Measurements from ENCODE around the gene CLCN1. TPM values are rescaled to one million over a fixed set of nuclear protein-coding genes. Genes with fewer than 3 reads are reported as not detected.

CLCN1 gene
- total and polyA plus RNA-seq, 2 donors (not counting 3 experiments of a cell fraction or from before 2014, with no cell fraction given) = not detected

GRCh38 chr7:143362131-143363015 is 46.5 kb downstream of the CLCN1 start, which contains the start of gene FAM131B:
FAM131B (minus strand) TSS chr7:143362713; CDS start chr7:143362603, 110 bp downstream.
- Histone ChIP-seq H3K9me1 (replicated peaks; ENCODE audit: control insufficient read depth, extremely low read depth, insufficient read depth, low read length) (no peaks in the 10 kb centered on the region), H3K4me3 (replicated peaks in 1 of 3; ENCODE audit: insufficient read depth in 1 of 3, low read depth in 1 of 3, low read length in 3 of 3) (peak within 1 kb of the TSS; percentile 43 to 51 (median 45)), H3K9me3 (replicated peaks; ENCODE audit: control insufficient read depth, insufficient read depth, low read length) (no peaks in the 10 kb centered on the region), H3K36me3 (ENCODE audit: control insufficient read depth in 2 of 2, extremely low read depth in 1 of 2, insufficient read depth in 2 of 2, low read length in 2 of 2) (no peaks in the 10 kb centered on the region), H3K27me3 (ENCODE audit: control insufficient read depth in 2 of 2, insufficient read depth in 2 of 2, low read length in 2 of 2) (peaks cover 26 to 42% of the 10 kb centered on the region in 2 experiments), H3K27ac (ENCODE audit: insufficient read depth, low read depth, low read length) (no peak within 1 kb of the TSS), H3K9ac (replicated peaks; ENCODE audit: extremely low read depth, insufficient read depth, low read length) (no peak within 1 kb of the TSS), H2AFZ (ENCODE audit: low read depth, low read length) (peak within 1 kb of the TSS; percentile 91), H3K4me2 (ENCODE audit: insufficient read depth, low read length) (peak within 1 kb of the TSS; percentile 38), H4K20me1 (replicated peaks; ENCODE audit: control insufficient read depth, extremely low read depth, insufficient read depth, low read length) (no peaks in the 10 kb centered on the region), H3K79me2 (ENCODE audit: control insufficient read depth, insufficient read depth, low read length) (no peaks in the 10 kb centered on the region), H3K4me1 (ENCODE audit: control insufficient read depth, extremely low read depth, insufficient read depth, low read length) (no peaks in the 10 kb centered on the region)
- ChIA-PET CTCF (no interaction called here), POLR2A (no interaction called here)
- TF ChIP-seq POLR2A (IDR thresholded peaks at IDR 0.05; ENCODE audit: low read depth, low read length) = no peak
- peak; percentile 89 for TF ChIP-seq EZH2 (IDR thresholded peaks at IDR 0.05; ENCODE audit: borderline replicate concordance, low read depth, low read length, severe bottlenecking)
- DNase-seq (ENCODE audit: low read depth, low spot score) (no peak), FAIRE-seq (peak; percentile 69)
- no TSS peak for BruUV-seq (replicated peaks)
- dilution Hi-C loops (cut with MboI; ENCODE audit: extremely low pct_ligation_motif_present, low sequenced_read_pairs) = no loop called here
- intact Hi-C loops (cut with micrococcal nuclease) = loop anchor here (2.0 to 5.0 kb wide), 2 partner anchors 18 to 55 kb away; no protein-coding TSS in a partner anchor

GRCh38 chr7:143363016-143363937 is 47.4 kb downstream of the CLCN1 start:
- H3K9ac ChIP-seq (replicated peaks; ENCODE audit: extremely low read depth, insufficient read depth, low read length) = no peak overlapping the region
- FAIRE-seq = no peak
- intact Hi-C loops (cut with micrococcal nuclease) = loop anchor here (2.0 to 5.0 kb wide), 2 partner anchors 18 to 56 kb away; no protein-coding TSS in a partner anchor
- no peaks in the 10 kb centered on the region for H3K79me2 ChIP-seq (ENCODE audit: control insufficient read depth, insufficient read depth, low read length)
- DNase-seq (ENCODE audit: low read depth, low spot score) = no peak
- no peaks in the 10 kb centered on the region for H3K9me1 ChIP-seq (replicated peaks; ENCODE audit: control insufficient read depth, extremely low read depth, insufficient read depth, low read length)
- no peaks in the 10 kb centered on the region for H3K4me1 ChIP-seq (ENCODE audit: control insufficient read depth, extremely low read depth, insufficient read depth, low read length)
- peaks cover 26 to 42% of the 10 kb centered on the region in 2 experiments for H3K27me3 ChIP-seq (ENCODE audit: control insufficient read depth in 2 of 2, insufficient read depth in 2 of 2, low read length in 2 of 2)
- no peak overlapping the region for H3K27ac ChIP-seq (ENCODE audit: insufficient read depth, low read depth, low read length)
- dilution Hi-C loops (cut with MboI; ENCODE audit: extremely low pct_ligation_motif_present, low sequenced_read_pairs) = no loop called here
- peak overlapping the region; percentile 26 for H2AFZ ChIP-seq (ENCODE audit: low read depth, low read length)
- no peaks in the 10 kb centered on the region for H3K36me3 ChIP-seq (ENCODE audit: control insufficient read depth in 2 of 2, extremely low read depth in 1 of 2, insufficient read depth in 2 of 2, low read length in 2 of 2)
- no TSS peak for BruUV-seq (replicated peaks)
- no peak overlapping the region for H3K4me2 ChIP-seq (ENCODE audit: insufficient read depth, low read length)
- H3K4me3 ChIP-seq (replicated peaks in 1 of 3; ENCODE audit: insufficient read depth in 1 of 3, low read depth in 1 of 3, low read length in 3 of 3) = peak overlapping the region in 1 of 3 experiments; percentile 45
- POLR2A ChIA-PET = no interaction called here
- TF ChIP-seq MYC (IDR thresholded peaks at IDR 0.05; ENCODE audit: low read depth, low read length) (no peak), CTCF (IDR thresholded peaks at IDR 0.05; ENCODE audit: extremely low read depth in 1 of 2, insufficient read depth in 1 of 2, low read depth in 1 of 2, low read length in 2 of 2) (no peak), POLR2AphosphoS5 (IDR thresholded peaks at IDR 0.05; ENCODE audit: insufficient read depth, low read depth, low read length) (no peak), JUN (IDR thresholded peaks at IDR 0.05; ENCODE audit: borderline replicate concordance, insufficient read depth, insufficient read length, low read depth) (no peak), EZH2 (IDR thresholded peaks at IDR 0.05; ENCODE audit: borderline replicate concordance, low read depth, low read length, severe bottlenecking) (peak; percentile 63), GATA2 (IDR thresholded peaks at IDR 0.05; ENCODE audit: insufficient read depth, insufficient read length, low read depth, low read length) (no peak), FOS (IDR thresholded peaks at IDR 0.05; ENCODE audit: borderline replicate concordance, insufficient read depth, low read length) (no peak), MAX (IDR thresholded peaks at IDR 0.05; ENCODE audit: insufficient read depth, insufficient read length) (no peak), POLR2A (IDR thresholded peaks at IDR 0.05; ENCODE audit: low read depth, low read length) (no peak)
- CTCF ChIA-PET = interaction anchor here (1.5 kb wide), 1 partner anchor 54 kb away, joined by 4 read pairs; no protein-coding TSS in a partner anchor
- no peaks in the 10 kb centered on the region for H4K20me1 ChIP-seq (replicated peaks; ENCODE audit: control insufficient read depth, extremely low read depth, insufficient read depth, low read length)
- H3K9me3 ChIP-seq (replicated peaks; ENCODE audit: control insufficient read depth, insufficient read depth, low read length) = no peaks in the 10 kb centered on the region
